WTC11 (cell line): ENCODE measurements around the gene SPRED2. TPM values are rescaled to one million over a fixed set of nuclear protein-coding genes. Genes with fewer than 3 reads are reported as not detected.

Experiments used
- ATAC-seq: fragments of 200-7000 bp; cut with Tn5 transposase; 2 replicates; pipeline ENCODE4 v1.10.0; 2021; ENCODE audit warnings: mild to moderate bottlenecking, moderate library complexity
- CTCF ChIA-PET: fragments of 300-600 bp; sonication (Branson Sonifier 250); formaldehyde crosslinking; loops from one replicate; lab custom pipeline; 2021; ENCODE audit warnings: antibody characterized with exemption; lab: Charles Lee
- POLR2A ChIA-PET: fragments of 350-600 bp; sonication (Branson Sonifier 250); formaldehyde crosslinking; loops from one replicate; lab custom pipeline; 2021; ENCODE audit warnings: antibody characterized with exemption; lab: Charles Lee
- DNase-seq: peaks from one replicate; pipeline ENCODE4 v3.0.0; 2021; ENCODE audit warnings: low spot score
- H3K27ac Mint-ChIP-seq: 2 replicates; pipeline ENCODE4 v1.8.0; 2021; ENCODE audit warnings: mixed read lengths
- H3K27me3 Mint-ChIP-seq: 2 replicates; pipeline ENCODE4 v1.8.0; 2021; ENCODE audit warnings: low read depth, mild to moderate bottlenecking, moderate library complexity, mixed read lengths
- H3K36me3 Mint-ChIP-seq: 2 replicates; pipeline ENCODE4 v1.8.0; 2021; ENCODE audit warnings: mixed read lengths
- H3K4me1 Mint-ChIP-seq: 2 replicates; pipeline ENCODE4 v1.8.0; 2022; ENCODE audit warnings: mixed read lengths
- H3K4me3 Mint-ChIP-seq: 2 replicates; pipeline ENCODE4 v1.8.0; 2021; ENCODE audit warnings: mild to moderate bottlenecking, moderate library complexity, mixed read lengths
- H3K9me3 Mint-ChIP-seq: 2 replicates; pipeline ENCODE4 v1.8.0; 2021; ENCODE audit warnings: mixed read lengths
- CDX4 ChIP-seq: fragments of 250-450 bp; sonication (Bioruptor Pico); IDR thresholded peaks from 2 replicates; pipeline ENCODE4 v1.9.0; 2021; ENCODE audit warnings: moderate library complexity, mild to moderate bottlenecking, inconsistent platforms, borderline replicate concordance
- CREB1 ChIP-seq: sonication (generic); formaldehyde crosslinking; IDR thresholded peaks from 2 replicates; pipeline ENCODE4 v1.8.0; 2023; ENCODE audit warnings: mild to moderate bottlenecking, missing genetic modification reagents
- E2F5 ChIP-seq: sonication (generic); formaldehyde crosslinking; IDR thresholded peaks from 2 replicates; pipeline ENCODE4 v1.8.1; 2022; ENCODE audit warnings: mild to moderate bottlenecking, moderate library complexity, missing genetic modification reagents
- ETV6 ChIP-seq: sonication (generic); formaldehyde crosslinking; IDR thresholded peaks from 2 replicates; pipeline ENCODE4 v1.8.1; 2022; ENCODE audit warnings: mild to moderate bottlenecking, missing genetic modification reagents
- IRF1 ChIP-seq: sonication (generic); formaldehyde crosslinking; IDR thresholded peaks from 2 replicates; pipeline ENCODE4 v1.8.0; 2023; ENCODE audit warnings: missing genetic modification reagents
- KAT7 ChIP-seq: sonication (generic); formaldehyde crosslinking; IDR thresholded peaks from 2 replicates; pipeline ENCODE4 v1.8.1; 2023; ENCODE audit warnings: missing genetic modification reagents, mild to moderate bottlenecking, borderline replicate concordance
- NFATC4 ChIP-seq: fragments of 250-450 bp; sonication (Bioruptor Pico); IDR thresholded peaks from 2 replicates; pipeline ENCODE4 v1.9.0; 2021; ENCODE audit warnings: mild to moderate bottlenecking
- NFE2L1 ChIP-seq: sonication (generic); formaldehyde crosslinking; IDR thresholded peaks from 2 replicates; pipeline ENCODE4 v1.8.1; 2023; ENCODE audit warnings: missing genetic modification reagents
- NR3C1 ChIP-seq: sonication (generic); formaldehyde crosslinking; conservative IDR thresholded peaks from 2 replicates; pipeline ENCODE4 v1.8.1; 2023; ENCODE audit warnings: low read depth, mild to moderate bottlenecking, missing genetic modification reagents
- RELA ChIP-seq: sonication (generic); formaldehyde crosslinking; IDR thresholded peaks from 2 replicates; pipeline ENCODE4 v1.8.1; 2022; ENCODE audit warnings: missing genetic modification reagents, mild to moderate bottlenecking, borderline replicate concordance
- SMAD3 ChIP-seq: sonication (generic); formaldehyde crosslinking; IDR thresholded peaks from 2 replicates; pipeline ENCODE4 v1.8.0; 2022; ENCODE audit warnings: missing genetic modification reagents, mild to moderate bottlenecking, borderline replicate concordance
- SOX15 ChIP-seq: fragments of 250-450 bp; sonication (Bioruptor Pico); IDR thresholded peaks from 2 replicates; pipeline ENCODE4 v1.9.0; 2021; ENCODE audit warnings: mild to moderate bottlenecking
- SP1 ChIP-seq: sonication (generic); formaldehyde crosslinking; conservative IDR thresholded peaks from 2 replicates; pipeline ENCODE4 v1.8.1; 2022; ENCODE audit warnings: missing genetic modification reagents
- TEAD4 ChIP-seq: sonication (generic); formaldehyde crosslinking; IDR thresholded peaks from 2 replicates; pipeline ENCODE4 v1.8.0; 2022; ENCODE audit warnings: mild to moderate bottlenecking, missing genetic modification reagents
- TP53 ChIP-seq: sonication (generic); formaldehyde crosslinking; IDR thresholded peaks from 2 replicates; pipeline ENCODE4 v1.8.1; 2023; ENCODE audit warnings: mild to moderate bottlenecking, missing genetic modification reagents
- ZNF138 ChIP-seq: sonication (generic); formaldehyde crosslinking; conservative IDR thresholded peaks from 2 replicates; pipeline ENCODE4 v1.8.1; 2022; ENCODE audit warnings: mild to moderate bottlenecking, moderate library complexity, missing genetic modification reagents
- ZNF219 ChIP-seq: sonication (generic); formaldehyde crosslinking; IDR thresholded peaks from 2 replicates; pipeline ENCODE4 v1.8.0; 2023; ENCODE audit warnings: missing genetic modification reagents, mild to moderate bottlenecking, borderline replicate concordance
- ZNF232 ChIP-seq: sonication (generic); formaldehyde crosslinking; IDR thresholded peaks from 2 replicates; pipeline ENCODE4 v1.8.0; 2022; ENCODE audit warnings: mild to moderate bottlenecking, missing genetic modification reagents
- ZNF317 ChIP-seq: sonication (generic); formaldehyde crosslinking; IDR thresholded peaks from 2 replicates; pipeline ENCODE4 v1.8.1; 2023; ENCODE audit warnings: low read depth, mild to moderate bottlenecking, moderate library complexity, missing genetic modification reagents, borderline replicate concordance
- ZNF396 ChIP-seq: fragments of 250-450 bp; sonication (Bioruptor Pico); IDR thresholded peaks from 2 replicates; pipeline ENCODE4 v1.8.0; 2021; ENCODE audit warnings: mild to moderate bottlenecking, moderate library complexity, borderline replicate concordance
- ZNF416 ChIP-seq: fragments of 250-450 bp; sonication (Bioruptor Pico); IDR thresholded peaks from 2 replicates; pipeline ENCODE4 v1.9.0; 2021; ENCODE audit warnings: mild to moderate bottlenecking, inconsistent platforms
- total RNA-seq: library from RNA; stranded (reverse); gene quantifications from 3 replicates; pipeline ENCODE4 v1.2.3, GENCODE V29; 2021
- TF ChIP-seq, protein P1 (sequence below): sonication (generic); formaldehyde crosslinking; IDR thresholded peaks from 2 replicates; pipeline ENCODE4 v1.8.1; 2022; ENCODE audit warnings: missing genetic modification reagents, borderline replicate concordance
- TF ChIP-seq, protein P2 (sequence below): fragments of 250-450 bp; sonication (Bioruptor Pico); IDR thresholded peaks from 2 replicates; pipeline ENCODE4 v2.1.2; 2022; ENCODE audit warnings: mild to moderate bottlenecking, moderate library complexity
- TF ChIP-seq, protein P3 (sequence below): sonication (generic); formaldehyde crosslinking; IDR thresholded peaks from 2 replicates; pipeline ENCODE4 v1.8.1; 2022; ENCODE audit warnings: low read depth, mild to moderate bottlenecking, moderate library complexity, missing genetic modification reagents, borderline replicate concordance

Gene SPRED2
- total RNA-seq, 1 experiment from 2014 or later, result 34.1 TPM

DNA sequence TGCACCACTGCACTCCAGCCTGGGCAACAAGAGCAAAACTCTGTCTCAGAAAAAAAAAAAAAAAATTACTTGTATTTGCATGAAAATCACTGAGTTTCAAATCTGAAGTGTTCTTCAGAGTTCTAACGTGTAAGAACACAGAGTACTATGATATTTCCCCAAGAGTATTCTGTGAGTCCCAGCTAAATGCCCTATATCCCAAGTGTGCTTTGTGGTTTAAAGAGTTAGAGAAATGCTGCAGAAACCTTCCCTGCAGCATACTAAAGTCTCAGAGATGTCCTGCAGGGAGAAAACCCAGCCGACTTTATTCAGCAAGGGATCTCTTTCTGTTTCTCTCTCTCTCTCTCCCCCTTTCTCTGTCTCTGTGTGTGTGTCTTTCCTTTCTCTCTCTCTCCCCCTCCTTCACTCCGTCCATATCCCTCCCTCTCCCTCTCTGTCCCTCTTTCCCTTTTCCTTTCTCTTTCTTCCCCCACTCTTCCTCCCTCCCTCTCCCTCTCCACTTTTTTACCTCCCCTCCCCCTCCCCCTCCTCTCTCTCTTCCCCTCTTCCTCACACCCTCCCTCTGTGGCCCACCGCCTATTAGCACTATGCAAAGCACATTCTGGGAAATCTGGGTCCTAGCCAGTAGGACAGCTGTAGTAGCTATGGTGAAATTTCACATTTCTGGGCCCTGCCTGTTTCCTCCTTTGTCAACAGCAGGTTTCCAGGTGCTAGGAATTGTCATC lies 150.6 kb downstream of the SPRED2 start (continued):
- TF ChIP-seq, protein P1, sequence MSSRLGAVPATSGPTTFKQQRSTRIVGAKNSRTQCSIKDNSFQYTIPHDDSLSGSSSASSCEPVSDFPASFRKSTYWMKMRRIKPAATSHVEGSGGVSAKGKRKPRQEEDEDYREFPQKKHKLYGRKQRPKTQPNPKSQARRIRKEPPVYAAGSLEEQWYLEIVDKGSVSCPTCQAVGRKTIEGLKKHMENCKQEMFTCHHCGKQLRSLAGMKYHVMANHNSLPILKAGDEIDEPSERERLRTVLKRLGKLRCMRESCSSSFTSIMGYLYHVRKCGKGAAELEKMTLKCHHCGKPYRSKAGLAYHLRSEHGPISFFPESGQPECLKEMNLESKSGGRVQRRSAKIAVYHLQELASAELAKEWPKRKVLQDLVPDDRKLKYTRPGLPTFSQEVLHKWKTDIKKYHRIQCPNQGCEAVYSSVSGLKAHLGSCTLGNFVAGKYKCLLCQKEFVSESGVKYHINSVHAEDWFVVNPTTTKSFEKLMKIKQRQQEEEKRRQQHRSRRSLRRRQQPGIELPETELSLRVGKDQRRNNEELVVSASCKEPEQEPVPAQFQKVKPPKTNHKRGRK (CRISPR knock-in tag), result no peak
- TF ChIP-seq ZNF219 (CRISPR knock-in tag), result no peak
- no peak for TF ChIP-seq TEAD4 (CRISPR knock-in tag)
- TF ChIP-seq IRF1 (CRISPR knock-in tag), result no peak
- TF ChIP-seq ZNF232 (CRISPR knock-in tag), result no peak

GRCh38 chr2:65279756-65280155 lies 152.6 kb downstream of the SPRED2 start:
- no peak for ATAC-seq
- CTCF ChIA-PET, result no interaction called here

DNA sequence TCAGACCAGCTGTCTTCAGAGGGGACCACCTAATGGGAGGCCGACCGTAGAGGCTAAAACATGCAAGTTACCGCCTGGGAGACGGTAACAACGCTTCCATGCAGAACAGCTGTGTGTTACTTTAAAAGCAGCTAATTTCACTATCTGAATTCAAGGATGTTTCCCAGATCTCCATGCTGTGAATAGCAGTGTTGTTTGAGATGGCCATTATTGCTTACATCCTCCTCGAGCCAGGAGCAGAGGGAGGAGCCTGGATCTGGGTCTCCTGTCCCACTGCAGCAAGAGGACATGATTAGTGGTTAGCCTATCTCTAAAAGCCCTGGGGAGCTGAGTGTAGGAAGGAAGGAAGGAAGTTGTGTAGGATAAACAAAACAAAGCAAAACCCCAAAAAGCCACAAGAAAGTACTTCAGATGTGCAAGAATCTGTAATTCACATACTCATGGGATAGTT lies 153.8 kb downstream of the SPRED2 start:
- ChIA-PET CTCF (interaction anchor here (1.6 kb wide), 1 partner anchor 13 kb away, joined by 4 read pairs; no protein-coding TSS in a partner anchor), POLR2A (no interaction called here)
- H3K36me3 Mint-ChIP-seq, result no peaks in the 10 kb centered on the region
- TF ChIP-seq, protein P2, sequence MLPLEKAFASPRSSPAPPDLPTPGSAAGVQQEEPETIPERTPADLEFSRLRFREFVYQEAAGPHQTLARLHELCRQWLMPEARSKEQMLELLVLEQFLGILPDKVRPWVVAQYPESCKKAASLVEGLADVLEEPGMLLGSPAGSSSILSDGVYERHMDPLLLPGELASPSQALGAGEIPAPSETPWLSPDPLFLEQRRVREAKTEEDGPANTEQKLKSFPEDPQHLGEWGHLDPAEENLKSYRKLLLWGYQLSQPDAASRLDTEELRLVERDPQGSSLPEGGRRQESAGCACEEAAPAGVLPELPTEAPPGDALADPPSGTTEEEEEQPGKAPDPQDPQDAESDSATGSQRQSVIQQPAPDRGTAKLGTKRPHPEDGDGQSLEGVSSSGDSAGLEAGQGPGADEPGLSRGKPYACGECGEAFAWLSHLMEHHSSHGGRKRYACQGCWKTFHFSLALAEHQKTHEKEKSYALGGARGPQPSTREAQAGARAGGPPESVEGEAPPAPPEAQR (CRISPR knock-in tag), result no peak
- TF ChIP-seq NFE2L1 (CRISPR knock-in tag) (no peak), SMAD3 (CRISPR knock-in tag) (no peak), TP53 (CRISPR knock-in tag) (no peak), ZNF219 (CRISPR knock-in tag) (no peak), SP1 (no peak), ZNF416 (CRISPR knock-in tag) (no peak), ZNF317 (CRISPR knock-in tag) (no peak), CDX4 (CRISPR knock-in tag) (no peak), ZNF138 (CRISPR knock-in tag) (no peak), NFATC4 (CRISPR knock-in tag) (no peak), SOX15 (CRISPR knock-in tag) (no peak), NR3C1 (CRISPR knock-in tag) (no peak), ETV6 (CRISPR knock-in tag) (no peak), RELA (CRISPR knock-in tag) (no peak), ZNF396 (CRISPR knock-in tag) (no peak), E2F5 (CRISPR knock-in tag) (no peak), ZNF232 (CRISPR knock-in tag) (no peak), KAT7 (CRISPR knock-in tag) (no peak)
- TF ChIP-seq, protein P3, sequence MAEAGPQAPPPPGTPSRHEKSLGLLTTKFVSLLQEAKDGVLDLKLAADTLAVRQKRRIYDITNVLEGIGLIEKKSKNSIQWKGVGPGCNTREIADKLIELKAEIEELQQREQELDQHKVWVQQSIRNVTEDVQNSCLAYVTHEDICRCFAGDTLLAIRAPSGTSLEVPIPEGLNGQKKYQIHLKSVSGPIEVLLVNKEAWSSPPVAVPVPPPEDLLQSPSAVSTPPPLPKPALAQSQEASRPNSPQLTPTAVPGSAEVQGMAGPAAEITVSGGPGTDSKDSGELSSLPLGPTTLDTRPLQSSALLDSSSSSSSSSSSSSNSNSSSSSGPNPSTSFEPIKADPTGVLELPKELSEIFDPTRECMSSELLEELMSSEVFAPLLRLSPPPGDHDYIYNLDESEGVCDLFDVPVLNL (CRISPR knock-in tag), result no peak
- TF ChIP-seq, all 79 proteins: peak for 0
- no peak overlapping the region for H3K4me3 Mint-ChIP-seq
- H3K9me3 Mint-ChIP-seq, result no peaks in the 10 kb centered on the region
- ATAC-seq (no peak), DNase-seq (no peak)
- peaks cover 12% of the 10 kb centered on the region for H3K4me1 Mint-ChIP-seq
- H3K27ac Mint-ChIP-seq, result no peak overlapping the region
- peaks cover 100% of the 10 kb centered on the region for H3K27me3 Mint-ChIP-seq

More at GRCh38 chr2:65279756-65280155, 152.6 kb downstream of the SPRED2 start:
- Mint-ChIP-seq H3K4me3 (no peak overlapping the region), H3K9me3 (no peaks in the 10 kb centered on the region), H3K27ac (no peak overlapping the region), H3K27me3 (peaks cover 99% of the 10 kb centered on the region), H3K36me3 (no peaks in the 10 kb centered on the region), H3K4me1 (peaks cover 12% of the 10 kb centered on the region)
- TF ChIP-seq NFATC4 (CRISPR knock-in tag) (no peak), CREB1 (CRISPR knock-in tag) (no peak)
- DNase-seq, result no peak
- POLR2A ChIA-PET, result no interaction called here
